Chondrocyte (in vitro differentiated cells): ENCODE results near the gene DHX38. TPM values are rescaled to one million over a fixed set of nuclear protein-coding genes. Genes with fewer than 3 reads are reported as not detected.

ENCODE experiments used
- DNase-seq: peaks from one replicate; pipeline ENCODE4 v3.0.0; 2021; ENCODE audit warnings: mixed read lengths, low spot score
- H3K27ac Mint-ChIP-seq: one replicate; pipeline ENCODE4 v1.8.0; 2021; ENCODE audit warnings: mild to moderate bottlenecking, moderate library complexity, mixed read lengths; ENCODE audit not compliant: unreplicated experiment
- H3K27me3 Mint-ChIP-seq: 2 replicates; pipeline ENCODE4 v1.8.0; 2021; ENCODE audit warnings: low read depth, mixed read lengths
- H3K36me3 Mint-ChIP-seq: 2 replicates; pipeline ENCODE4 v1.8.0; 2021; ENCODE audit warnings: low read depth, mixed read lengths
- H3K4me1 Mint-ChIP-seq: 2 replicates; pipeline ENCODE4 v1.8.0; 2021; ENCODE audit warnings: low read depth, mild to moderate bottlenecking, mixed read lengths
- H3K4me3 Mint-ChIP-seq: one replicate; pipeline ENCODE4 v1.8.0; 2021; ENCODE audit warnings: mild to moderate bottlenecking, moderate library complexity, mixed read lengths; ENCODE audit not compliant: unreplicated experiment
- H3K9me3 Mint-ChIP-seq: 2 replicates; pipeline ENCODE4 v1.8.0; 2021; ENCODE audit warnings: low read depth, mixed read lengths
- total RNA-seq: library from RNA; stranded (reverse); gene quantifications from 3 replicates; pipeline ENCODE4 v1.2.1, GENCODE V29; 2021
- TF ChIP-seq, protein P1 (sequence below): fragments of 200-600 bp; sonication (generic); IDR thresholded peaks from 2 replicates; pipeline ENCODE4 v1.5.0; 2021; ENCODE audit warnings: antibody characterized with exemption, mild to moderate bottlenecking, moderate library complexity

DHX38 gene
- total RNA-seq, 1 donor from 2014 or later: 44.9 TPM

DNA sequence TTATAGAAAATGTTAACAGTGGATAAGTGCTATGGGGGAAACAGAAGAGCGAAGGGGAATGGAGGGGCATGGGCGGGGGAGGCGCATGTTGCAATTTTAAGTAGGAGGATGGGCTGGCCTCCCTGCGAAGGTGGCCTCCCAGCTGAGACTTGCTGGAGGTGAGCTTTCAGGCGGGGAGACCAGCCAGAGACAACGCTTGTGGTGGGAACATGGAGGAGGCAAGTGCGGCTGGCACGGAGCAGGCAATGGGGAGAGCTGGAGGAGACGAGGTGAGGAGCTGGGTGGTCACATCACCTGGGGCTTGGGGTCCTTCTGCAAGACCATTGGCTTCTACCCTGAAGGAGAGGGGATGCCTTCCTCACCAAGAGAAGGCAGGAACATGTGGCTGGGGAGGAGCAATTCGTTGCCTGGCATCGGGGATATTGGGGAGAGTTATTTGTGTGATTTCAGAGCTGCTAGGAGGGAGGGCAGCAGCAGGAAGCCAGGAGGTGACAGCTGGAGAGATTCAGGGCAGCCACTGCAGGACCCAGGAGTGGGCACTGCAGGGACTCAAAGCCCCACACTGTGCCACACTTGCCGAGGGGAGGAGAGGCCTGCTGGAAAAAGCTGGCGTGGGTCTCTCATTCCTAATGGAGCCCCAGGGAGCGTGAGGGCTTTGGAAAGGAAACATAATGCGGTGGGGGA is 43.9 kb downstream of the DHX38 start:
- no peak for DNase-seq
- H3K4me1 Mint-ChIP-seq: no peaks in the 10 kb centered on the region
- peaks cover 1% of the 10 kb centered on the region for H3K36me3 Mint-ChIP-seq
- peaks cover 3% of the 10 kb centered on the region for H3K27me3 Mint-ChIP-seq
- no peak overlapping the region for H3K27ac Mint-ChIP-seq
- TF ChIP-seq, protein P1, sequence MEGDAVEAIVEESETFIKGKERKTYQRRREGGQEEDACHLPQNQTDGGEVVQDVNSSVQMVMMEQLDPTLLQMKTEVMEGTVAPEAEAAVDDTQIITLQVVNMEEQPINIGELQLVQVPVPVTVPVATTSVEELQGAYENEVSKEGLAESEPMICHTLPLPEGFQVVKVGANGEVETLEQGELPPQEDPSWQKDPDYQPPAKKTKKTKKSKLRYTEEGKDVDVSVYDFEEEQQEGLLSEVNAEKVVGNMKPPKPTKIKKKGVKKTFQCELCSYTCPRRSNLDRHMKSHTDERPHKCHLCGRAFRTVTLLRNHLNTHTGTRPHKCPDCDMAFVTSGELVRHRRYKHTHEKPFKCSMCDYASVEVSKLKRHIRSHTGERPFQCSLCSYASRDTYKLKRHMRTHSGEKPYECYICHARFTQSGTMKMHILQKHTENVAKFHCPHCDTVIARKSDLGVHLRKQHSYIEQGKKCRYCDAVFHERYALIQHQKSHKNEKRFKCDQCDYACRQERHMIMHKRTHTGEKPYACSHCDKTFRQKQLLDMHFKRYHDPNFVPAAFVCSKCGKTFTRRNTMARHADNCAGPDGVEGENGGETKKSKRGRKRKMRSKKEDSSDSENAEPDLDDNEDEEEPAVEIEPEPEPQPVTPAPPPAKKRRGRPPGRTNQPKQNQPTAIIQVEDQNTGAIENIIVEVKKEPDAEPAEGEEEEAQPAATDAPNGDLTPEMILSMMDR: no peak
- H3K4me3 Mint-ChIP-seq: no peak overlapping the region
- no peaks in the 10 kb centered on the region for H3K9me3 Mint-ChIP-seq

- H3K27me3 Mint-ChIP-seq: peaks cover 3% of the 10 kb centered on the region
- no peak for DNase-seq
- TF ChIP-seq, protein P1: no peak
- peaks cover 1% of the 10 kb centered on the region for H3K36me3 Mint-ChIP-seq
- no peak overlapping the region for H3K4me3 Mint-ChIP-seq
- H3K4me1 Mint-ChIP-seq: no peaks in the 10 kb centered on the region
- no peak overlapping the region for H3K27ac Mint-ChIP-seq
- no peaks in the 10 kb centered on the region for H3K9me3 Mint-ChIP-seq
These were observed 44.5 kb downstream of the DHX38 start for GRCh38 chr16:72138064-72138572.

DNA sequence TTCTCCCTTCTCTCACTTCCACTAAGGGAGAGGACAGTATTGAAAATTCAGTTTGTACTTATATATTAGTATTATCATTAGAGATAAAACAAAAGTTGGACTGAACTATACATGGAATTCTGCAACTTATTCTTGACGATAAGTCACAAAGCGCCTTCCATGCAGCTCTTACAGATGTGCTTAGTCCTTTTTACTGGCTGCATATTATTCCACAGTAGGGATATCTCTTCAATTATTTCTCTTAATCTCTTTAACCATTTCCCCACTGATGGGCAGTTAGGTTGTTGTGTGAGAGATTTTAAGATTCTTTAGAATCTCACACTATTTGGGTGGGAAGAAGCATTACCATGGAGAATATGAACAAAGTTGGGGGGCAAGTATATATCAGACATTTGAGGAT is 46.3 kb downstream of the DHX38 start:
- Mint-ChIP-seq H3K4me3 (no peak overlapping the region), H3K4me1 (no peaks in the 10 kb centered on the region)

GRCh38 chr16:72142476-72142875 is 48.8 kb downstream of the DHX38 start:
- H3K27me3 Mint-ChIP-seq: peaks cover 7% of the 10 kb centered on the region
- no peaks in the 10 kb centered on the region for H3K36me3 Mint-ChIP-seq
- no peak overlapping the region for H3K4me3 Mint-ChIP-seq
- H3K4me1 Mint-ChIP-seq: no peaks in the 10 kb centered on the region
- TF ChIP-seq, protein P1: no peak
- no peak overlapping the region for H3K27ac Mint-ChIP-seq
- DNase-seq: no peak
- peaks cover 4% of the 10 kb centered on the region for H3K9me3 Mint-ChIP-seq

More for the DNA sequence above, 46.3 kb downstream of the DHX38 start:
- DNase-seq: no peak
- H3K27me3 Mint-ChIP-seq: peaks cover 3% of the 10 kb centered on the region
- H3K27ac Mint-ChIP-seq: no peak overlapping the region
- TF ChIP-seq, protein P1: no peak
- H3K36me3 Mint-ChIP-seq: no peaks in the 10 kb centered on the region
- no peaks in the 10 kb centered on the region for H3K9me3 Mint-ChIP-seq

GRCh38 chr16:72149676-72150464 is 56.2 kb downstream of the DHX38 start:
- H3K9me3 Mint-ChIP-seq: peaks cover 6% of the 10 kb centered on the region
- no peak overlapping the region for H3K4me3 Mint-ChIP-seq
- DNase-seq: no peak
- peaks cover 5% of the 10 kb centered on the region for H3K27me3 Mint-ChIP-seq
- H3K27ac Mint-ChIP-seq: no peak overlapping the region
- no peaks in the 10 kb centered on the region for H3K36me3 Mint-ChIP-seq
- TF ChIP-seq, protein P1: no peak
- no peaks in the 10 kb centered on the region for H3K4me1 Mint-ChIP-seq
